DMS79 treated with DMSO at 0.1 percent for 48 hours (cell line): ENCODE results near the gene CRLF2.
"Not testable (repeated sequence)": the region's sequence is repeated elsewhere in the genome, so short reads cannot be mapped to it uniquely, and the experiment has no call there.

Experiments
- DNase-seq: peaks from one replicate; lab custom pipeline; 2025; lab: John Stamatoyannopoulos, UW

Gene CRLF2

GRCh38 chrX:1212532-1212931 lies at the start of gene CRLF2:
Gene CRLF2, minus strand, starts transcription at chrX:1212649. Its CDS starts 15 bp downstream, at chrX:1212634.
- DNase-seq = no peak

GRCh38 chrX:1261771-1262170 lies 49.3 kb upstream of the CRLF2 start:
- DNase-seq = not testable (repeated sequence)

GRCh38 chrX:1261285-1261684 lies 48.8 kb upstream of the CRLF2 start:
- DNase-seq = no peak

- DNase-seq = no peak
Observed at GRCh38 chrX:1252861-1253260, 40.4 kb upstream of the CRLF2 start.

- DNase-seq = no peak
Observed at GRCh38 chrX:1249101-1249887, 36.8 kb upstream of the CRLF2 start.

GRCh38 chrX:1248331-1249061 lies 36.0 kb upstream of the CRLF2 start:
- no peak for DNase-seq

GRCh38 chrX:1246816-1247215 lies 34.4 kb upstream of the CRLF2 start:
- no peak for DNase-seq

GRCh38 chrX:1244164-1245076 lies 32.0 kb upstream of the CRLF2 start:
- no peak for DNase-seq

- no peak for DNase-seq
Observed at GRCh38 chrX:1242891-1243402, 30.5 kb upstream of the CRLF2 start.

GRCh38 chrX:1240551-1240950 lies 28.1 kb upstream of the CRLF2 start:
- not testable (repeated sequence) for DNase-seq

- DNase-seq = no peak
Observed at GRCh38 chrX:1239681-1240142, 27.3 kb upstream of the CRLF2 start.

- DNase-seq = no peak
Observed at GRCh38 chrX:1231850-1232465, 19.5 kb upstream of the CRLF2 start.

- not testable (repeated sequence) for DNase-seq
Observed at GRCh38 chrX:1228101-1228500, 15.7 kb upstream of the CRLF2 start.

GRCh38 chrX:1226249-1226648 lies 13.8 kb upstream of the CRLF2 start:
- no peak for DNase-seq

GRCh38 chrX:1224954-1225353 lies 12.5 kb upstream of the CRLF2 start:
- no peak for DNase-seq

GRCh38 chrX:1223242-1223600 lies 10.8 kb upstream of the CRLF2 start:
- DNase-seq = no peak

GRCh38 chrX:1222531-1223241 lies 10.2 kb upstream of the CRLF2 start:
- no peak for DNase-seq

GRCh38 chrX:1221296-1221845 lies 8.9 kb upstream of the CRLF2 start:
- DNase-seq = no peak

GRCh38 chrX:1218286-1218685 lies 5.8 kb upstream of the CRLF2 start:
- DNase-seq = no peak

GRCh38 chrX:1215123-1215823 lies 2.8 kb upstream of the CRLF2 start:
- DNase-seq = no peak
